Activated B cell treated with CpG ODN at 0.5 μM for 24 hours (primary cell): Measurements from ENCODE around the gene WNK2. TPM values are rescaled to one million over a fixed set of nuclear protein-coding genes. Genes with fewer than 3 reads are reported as not detected.

Source experiments
- ATAC-seq: fragments of 200-7000 bp; cut with Tn5 transposase; one replicate; pipeline ENCODE4 v1.10.0; 2021; ENCODE audit warnings: low read depth, mild to moderate bottlenecking, moderate library complexity
- CTCF ChIA-PET: fragments of 350-600 bp; sonication (Branson Sonifier 250); formaldehyde crosslinking; loops from one replicate; lab custom pipeline; 2021; ENCODE audit warnings: antibody characterized with exemption; lab: Charles Lee
- POLR2A ChIA-PET: fragments of 350-600 bp; sonication (Branson Sonifier 250); formaldehyde crosslinking; loops from one replicate; lab custom pipeline; 2021; ENCODE audit warnings: antibody characterized with exemption; lab: Charles Lee
- DNase-seq: peaks from one replicate; pipeline ENCODE4 v3.0.0; 2022
- H3K27ac Mint-ChIP-seq: one replicate; pipeline ENCODE4 v1.8.0; 2020; ENCODE audit warnings: mixed read lengths
- H3K27me3 Mint-ChIP-seq: one replicate; pipeline ENCODE4 v1.8.0; 2021; ENCODE audit warnings: mixed read lengths
- H3K36me3 Mint-ChIP-seq: one replicate; pipeline ENCODE4 v1.8.0; 2021; ENCODE audit warnings: low read depth, mixed read lengths
- H3K4me1 Mint-ChIP-seq: one replicate; pipeline ENCODE4 v1.8.0; 2021; ENCODE audit warnings: mixed read lengths
- H3K4me3 Mint-ChIP-seq: one replicate; pipeline ENCODE4 v1.8.0; 2020; ENCODE audit warnings: mild to moderate bottlenecking, mixed read lengths
- H3K9me3 Mint-ChIP-seq: one replicate; pipeline ENCODE4 v1.8.0; 2020; ENCODE audit warnings: mixed read lengths
- CTCF ChIP-seq: fragments of 200-600 bp; IDR thresholded peaks from one replicate; pipeline ENCODE4 v1.8.0; 2022; ENCODE audit warnings: antibody characterized with exemption, mild to moderate bottlenecking
- intact Hi-C: fragments of 100-400 bp; cut with micrococcal nuclease; formaldehyde crosslinking; loops from one replicate; pipeline ENCODE4 v1.15.1; 2024
- total RNA-seq: library from RNA; stranded (reverse); gene quantifications from 2 replicates; pipeline ENCODE4 v1.2.3, GENCODE V29; 2022

The WNK2 gene
- total RNA-seq, 1 donor from 2014 or later, result 0.24 TPM

- no peak overlapping the region for H3K4me3 Mint-ChIP-seq
- DNase-seq (no peak), ATAC-seq (peak; percentile 79)
- ChIA-PET CTCF (no interaction called here), POLR2A (no interaction called here)
- no peak for TF ChIP-seq CTCF
- no peak overlapping the region for H3K27ac Mint-ChIP-seq
- peaks cover 21% of the 10 kb centered on the region for H3K4me1 Mint-ChIP-seq
- no peaks in the 10 kb centered on the region for H3K9me3 Mint-ChIP-seq
- intact Hi-C loops, result no loop called here
- H3K36me3 Mint-ChIP-seq, result no peaks in the 10 kb centered on the region
- H3K27me3 Mint-ChIP-seq, result peaks cover 17% of the 10 kb centered on the region
Measured at GRCh38 chr9:93290495-93291434, 106.8 kb downstream of the WNK2 start.

- peaks cover 12% of the 10 kb centered on the region for H3K4me1 Mint-ChIP-seq
- ATAC-seq (no peak), DNase-seq (no peak)
- no peak overlapping the region for H3K4me3 Mint-ChIP-seq
- no peak overlapping the region for H3K27ac Mint-ChIP-seq
- no peaks in the 10 kb centered on the region for H3K36me3 Mint-ChIP-seq
- CTCF ChIA-PET, result interaction anchor here (0.6 kb wide), 1 partner anchor 319 kb away, joined by 3 read pairs; no protein-coding TSS in a partner anchor
- TF ChIP-seq CTCF, result no peak
- peaks cover 17% of the 10 kb centered on the region for H3K27me3 Mint-ChIP-seq
- POLR2A ChIA-PET, result no interaction called here
- H3K9me3 Mint-ChIP-seq, result no peaks in the 10 kb centered on the region
- intact Hi-C loops, result no loop called here
Measured at GRCh38 chr9:93291536-93292287, 107.8 kb downstream of the WNK2 start.

GRCh38 chr9:93292288-93292615 is 108.3 kb downstream of the WNK2 start:
- no peak for DNase-seq
- ATAC-seq, result no peak
- no peak for TF ChIP-seq CTCF
- H3K9me3 Mint-ChIP-seq, result no peaks in the 10 kb centered on the region
- H3K27ac Mint-ChIP-seq, result no peak overlapping the region
- H3K4me1 Mint-ChIP-seq, result peaks cover 12% of the 10 kb centered on the region
- intact Hi-C loops, result no loop called here
- H3K4me3 Mint-ChIP-seq, result no peak overlapping the region
- H3K27me3 Mint-ChIP-seq, result peaks cover 17% of the 10 kb centered on the region
- POLR2A ChIA-PET, result no interaction called here
- CTCF ChIA-PET, result no interaction called here
- no peaks in the 10 kb centered on the region for H3K36me3 Mint-ChIP-seq

- ChIA-PET POLR2A (no interaction called here), CTCF (no interaction called here)
- H3K27me3 Mint-ChIP-seq, result peaks cover 20% of the 10 kb centered on the region
- DNase-seq, result no peak
- H3K4me3 Mint-ChIP-seq, result no peak overlapping the region
- no peak for TF ChIP-seq CTCF
- no peak overlapping the region for H3K27ac Mint-ChIP-seq
- no peak for ATAC-seq
- H3K36me3 Mint-ChIP-seq, result no peaks in the 10 kb centered on the region
- H3K4me1 Mint-ChIP-seq, result peaks cover 12% of the 10 kb centered on the region
- intact Hi-C loops, result no loop called here
- H3K9me3 Mint-ChIP-seq, result no peaks in the 10 kb centered on the region
Measured at GRCh38 chr9:93292664-93293328, 108.9 kb downstream of the WNK2 start.
